Peyer's patch (tissue), 4 donors: Measurements from ENCODE around the gene ADAMTS16.

Experiments
- POLR2A ChIP-seq, 2 donors: fragments of 450-650 bp; IDR thresholded peaks; one replicate each; pipeline ENCODE4 v1.5.1; 2017; ENCODE audit warnings: antibody characterized with exemption in 2 of 2, mild to moderate bottlenecking in 2 of 2, moderate library complexity in 2 of 2
- TF ChIP-seq, protein P1 (sequence below), 6 experiments: fragments of 450-650 bp in 4 of 6; fragments of 200-600 bp in 2 of 6; sonication (generic) in 1 of 6; IDR thresholded peaks; one replicate each; pipeline ENCODE4 v1.5.1; 2017 to 2019; ENCODE audit warnings: antibody characterized with exemption in 6 of 6, mild to moderate bottlenecking in 3 of 6, moderate library complexity in 1 of 6

DNA sequence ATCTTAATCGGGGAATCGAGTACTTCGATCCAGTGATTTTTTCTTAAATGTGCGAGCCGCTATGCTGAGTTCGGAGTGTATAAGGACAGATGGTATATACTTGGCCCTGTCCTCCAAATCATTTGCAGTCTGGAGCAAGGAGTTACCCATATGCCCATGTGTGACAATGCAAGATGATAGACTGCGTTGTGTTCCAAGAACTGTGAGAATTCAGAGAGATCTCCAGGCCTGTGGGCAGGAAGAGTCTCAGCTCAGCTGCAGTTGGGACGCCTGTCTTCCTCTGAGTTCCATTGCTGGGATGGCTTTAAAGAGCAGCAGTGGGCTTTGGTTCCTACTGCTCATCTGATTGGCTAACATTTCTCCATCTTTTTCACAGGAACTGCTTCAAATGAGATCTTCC, 106.6 kb downstream of the ADAMTS16 start:
- no peak for TF ChIP-seq POLR2A (IDR thresholded peaks at IDR 0.05)
- TF ChIP-seq, protein P1, sequence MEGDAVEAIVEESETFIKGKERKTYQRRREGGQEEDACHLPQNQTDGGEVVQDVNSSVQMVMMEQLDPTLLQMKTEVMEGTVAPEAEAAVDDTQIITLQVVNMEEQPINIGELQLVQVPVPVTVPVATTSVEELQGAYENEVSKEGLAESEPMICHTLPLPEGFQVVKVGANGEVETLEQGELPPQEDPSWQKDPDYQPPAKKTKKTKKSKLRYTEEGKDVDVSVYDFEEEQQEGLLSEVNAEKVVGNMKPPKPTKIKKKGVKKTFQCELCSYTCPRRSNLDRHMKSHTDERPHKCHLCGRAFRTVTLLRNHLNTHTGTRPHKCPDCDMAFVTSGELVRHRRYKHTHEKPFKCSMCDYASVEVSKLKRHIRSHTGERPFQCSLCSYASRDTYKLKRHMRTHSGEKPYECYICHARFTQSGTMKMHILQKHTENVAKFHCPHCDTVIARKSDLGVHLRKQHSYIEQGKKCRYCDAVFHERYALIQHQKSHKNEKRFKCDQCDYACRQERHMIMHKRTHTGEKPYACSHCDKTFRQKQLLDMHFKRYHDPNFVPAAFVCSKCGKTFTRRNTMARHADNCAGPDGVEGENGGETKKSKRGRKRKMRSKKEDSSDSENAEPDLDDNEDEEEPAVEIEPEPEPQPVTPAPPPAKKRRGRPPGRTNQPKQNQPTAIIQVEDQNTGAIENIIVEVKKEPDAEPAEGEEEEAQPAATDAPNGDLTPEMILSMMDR (IDR thresholded peaks at IDR 0.05): no peak
